IPS-15b (cell line): ENCODE measurements around the gene CEP72.

Experiments
- H3K27me3 ChIP-seq: one replicate; pipeline ENCODE4 v1.6.1; 2013; ENCODE audit warnings: low read length; ENCODE audit not compliant: control insufficient read depth, insufficient read depth
- H3K36me3 ChIP-seq: one replicate; pipeline ENCODE4 v1.6.1; 2013; ENCODE audit warnings: low read length; ENCODE audit not compliant: control insufficient read depth, insufficient read depth
- H3K4me1 ChIP-seq: one replicate; pipeline ENCODE4 v1.6.1; 2013; ENCODE audit warnings: mild to moderate bottlenecking, low read length; ENCODE audit not compliant: control insufficient read depth, insufficient read depth
- H3K4me3 ChIP-seq: one replicate; pipeline ENCODE4 v1.5.1; 2013; ENCODE audit warnings: low read depth, low read length
- H3K9ac ChIP-seq: one replicate; pipeline ENCODE4 v1.6.1; 2013; ENCODE audit warnings: low read depth, mild to moderate bottlenecking, low read length
- H3K9me3 ChIP-seq: one replicate; pipeline ENCODE4 v1.6.1; 2013; ENCODE audit warnings: mild to moderate bottlenecking, low read length; ENCODE audit not compliant: control insufficient read depth, insufficient read depth

CEP72 gene

DNA sequence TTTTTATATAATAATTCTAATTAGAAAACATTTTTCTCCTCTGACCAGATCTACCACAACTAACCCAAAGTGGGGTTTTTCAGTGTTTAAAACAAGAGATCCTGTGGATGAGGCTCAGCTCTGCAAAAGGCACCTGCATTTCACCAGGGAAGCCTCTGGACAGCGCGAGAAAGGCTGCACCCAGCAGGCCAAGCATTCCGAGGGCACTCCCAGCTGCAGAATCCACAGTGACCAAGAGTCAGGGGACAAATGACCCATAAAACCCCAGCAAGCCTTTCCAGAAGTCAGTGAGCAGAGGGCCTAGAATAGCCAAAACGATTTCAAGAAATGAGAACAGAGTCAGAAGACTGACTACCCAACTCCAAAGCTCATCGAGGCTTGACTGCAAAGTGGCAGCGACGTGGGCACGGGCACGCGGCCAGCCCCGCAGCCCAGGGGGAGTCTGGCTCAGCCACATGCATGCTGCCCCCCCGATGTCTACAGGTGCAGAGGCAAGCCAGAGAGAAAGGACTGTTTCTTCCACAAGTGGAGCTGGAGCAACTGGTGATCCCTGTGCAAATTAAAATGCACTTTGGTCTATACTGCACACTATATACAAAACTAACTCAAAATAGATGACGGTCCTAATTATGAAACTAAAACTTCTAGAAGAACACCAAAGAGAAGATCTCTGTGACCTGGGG is 54.8 kb downstream of the CEP72 start:
- Histone ChIP-seq H3K36me3 (peaks cover 32% of the 10 kb centered on the region), H3K27me3 (no peaks in the 10 kb centered on the region), H3K4me3 (no peak overlapping the region), H3K4me1 (peaks cover 2% of the 10 kb centered on the region), H3K9me3 (no peaks in the 10 kb centered on the region), H3K9ac (no peak overlapping the region)

DNA sequence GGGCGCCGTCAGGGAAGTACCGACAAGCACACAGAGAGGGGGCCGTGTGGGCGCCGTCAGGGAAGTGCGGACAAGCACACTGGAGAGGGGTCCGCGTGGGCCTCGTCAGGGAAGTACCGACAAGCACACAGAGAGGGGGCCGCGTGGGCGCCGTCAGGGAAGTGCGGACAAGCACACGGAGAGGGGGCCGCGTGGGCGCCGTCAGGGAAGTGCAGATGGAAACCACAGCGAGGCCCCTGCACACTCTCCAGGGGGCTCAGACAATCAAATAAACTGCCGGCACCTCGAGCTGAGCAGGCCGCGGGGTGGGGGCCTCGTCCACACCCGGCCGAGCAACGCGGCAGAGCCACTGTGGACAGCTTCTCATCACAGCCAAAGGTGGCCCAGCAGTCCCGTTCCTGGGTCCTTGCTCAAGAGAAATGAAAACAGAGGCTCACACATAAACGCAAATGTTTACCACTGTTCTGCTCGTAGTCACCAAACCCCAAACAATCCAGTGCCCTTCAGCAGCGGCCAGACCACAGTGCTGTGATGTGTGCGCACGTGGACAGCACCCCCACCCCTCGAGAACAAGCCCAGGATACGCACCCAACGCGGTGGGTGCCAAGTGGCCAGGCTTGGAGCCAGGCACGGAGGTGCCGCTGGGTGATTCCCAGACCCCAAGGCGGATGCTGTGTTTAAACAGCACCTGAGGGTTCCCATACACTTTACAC is 56.3 kb downstream of the CEP72 start:
- Histone ChIP-seq H3K36me3 (peaks cover 23% of the 10 kb centered on the region), H3K4me1 (peaks cover 4% of the 10 kb centered on the region), H3K4me3 (no peak overlapping the region), H3K27me3 (no peaks in the 10 kb centered on the region), H3K9ac (no peak overlapping the region), H3K9me3 (no peaks in the 10 kb centered on the region)

DNA sequence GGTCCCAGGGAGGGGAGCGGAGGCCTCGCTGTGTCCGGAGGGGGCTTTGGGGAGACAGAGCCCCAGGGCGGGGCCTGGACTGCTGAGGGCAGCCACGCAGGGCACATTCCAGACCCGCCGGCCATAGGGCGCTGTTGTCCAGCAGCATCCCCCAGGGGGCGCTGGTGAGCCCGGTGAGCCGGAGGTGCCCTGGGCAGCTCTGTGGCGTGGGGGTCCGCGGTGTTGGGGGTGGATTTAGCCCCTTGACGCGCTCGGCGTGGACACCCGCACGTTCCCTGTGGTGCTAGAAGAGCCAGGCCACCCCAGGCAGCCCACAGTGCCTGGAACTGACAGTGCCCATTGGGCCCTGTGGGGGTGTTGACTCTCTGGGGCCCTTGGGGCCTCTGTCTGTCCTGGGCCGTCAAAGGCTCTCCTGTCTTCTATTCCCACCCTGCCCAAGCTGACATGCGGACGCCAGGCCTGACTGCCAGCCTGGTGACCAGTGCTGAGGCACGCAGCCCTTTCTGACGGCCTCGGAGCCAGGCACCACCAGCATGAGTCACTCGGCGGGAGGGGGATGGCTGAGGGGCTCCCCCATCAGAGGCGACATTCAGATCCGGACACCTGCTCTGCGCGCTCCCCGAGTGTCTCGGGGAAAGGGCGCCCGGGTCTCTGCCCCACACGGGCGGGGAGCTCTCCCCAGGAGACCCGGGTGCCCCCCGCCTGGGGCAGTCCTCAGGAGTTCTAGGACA is 57.1 kb downstream of the CEP72 start:
- no peak overlapping the region for H3K4me3 ChIP-seq
- peaks cover 4% of the 10 kb centered on the region for H3K4me1 ChIP-seq
- H3K36me3 ChIP-seq = peaks cover 17% of the 10 kb centered on the region
- H3K27me3 ChIP-seq = no peaks in the 10 kb centered on the region
- H3K9ac ChIP-seq = no peak overlapping the region
- no peaks in the 10 kb centered on the region for H3K9me3 ChIP-seq

DNA sequence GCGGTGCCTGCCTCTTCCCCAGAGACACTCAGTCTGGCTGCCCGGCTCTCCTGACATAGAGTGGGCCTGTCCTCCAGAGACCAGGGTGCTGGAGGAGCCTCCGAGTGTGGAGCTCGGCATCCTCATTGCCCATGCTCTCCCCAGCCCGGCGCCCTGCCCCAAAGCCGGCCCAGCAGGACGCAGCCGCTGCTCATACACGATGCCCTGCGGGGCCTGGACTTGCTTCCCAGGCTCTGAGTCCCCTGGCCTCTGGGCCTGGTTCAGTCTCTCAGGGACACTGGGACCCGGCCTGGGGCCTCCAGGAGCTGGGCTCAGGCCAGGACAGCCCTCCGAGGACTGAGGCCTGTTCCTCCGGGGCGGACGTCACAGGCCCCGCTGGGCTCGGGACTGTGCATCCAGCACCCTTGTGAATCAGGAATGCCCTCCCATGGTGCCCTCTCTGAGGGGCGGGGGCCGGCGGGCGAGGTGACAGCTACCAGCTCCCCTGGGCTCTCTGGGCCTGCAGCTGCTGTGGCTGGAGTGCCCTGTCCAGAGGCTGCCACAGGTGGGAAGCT is 57.8 kb downstream of the CEP72 start:
- H3K27me3 ChIP-seq = no peaks in the 10 kb centered on the region
- H3K4me3 ChIP-seq = no peak overlapping the region
- H3K9ac ChIP-seq = no peak overlapping the region
- peaks cover 4% of the 10 kb centered on the region for H3K4me1 ChIP-seq
- H3K36me3 ChIP-seq = peaks cover 11% of the 10 kb centered on the region
- H3K9me3 ChIP-seq = no peaks in the 10 kb centered on the region

DNA sequence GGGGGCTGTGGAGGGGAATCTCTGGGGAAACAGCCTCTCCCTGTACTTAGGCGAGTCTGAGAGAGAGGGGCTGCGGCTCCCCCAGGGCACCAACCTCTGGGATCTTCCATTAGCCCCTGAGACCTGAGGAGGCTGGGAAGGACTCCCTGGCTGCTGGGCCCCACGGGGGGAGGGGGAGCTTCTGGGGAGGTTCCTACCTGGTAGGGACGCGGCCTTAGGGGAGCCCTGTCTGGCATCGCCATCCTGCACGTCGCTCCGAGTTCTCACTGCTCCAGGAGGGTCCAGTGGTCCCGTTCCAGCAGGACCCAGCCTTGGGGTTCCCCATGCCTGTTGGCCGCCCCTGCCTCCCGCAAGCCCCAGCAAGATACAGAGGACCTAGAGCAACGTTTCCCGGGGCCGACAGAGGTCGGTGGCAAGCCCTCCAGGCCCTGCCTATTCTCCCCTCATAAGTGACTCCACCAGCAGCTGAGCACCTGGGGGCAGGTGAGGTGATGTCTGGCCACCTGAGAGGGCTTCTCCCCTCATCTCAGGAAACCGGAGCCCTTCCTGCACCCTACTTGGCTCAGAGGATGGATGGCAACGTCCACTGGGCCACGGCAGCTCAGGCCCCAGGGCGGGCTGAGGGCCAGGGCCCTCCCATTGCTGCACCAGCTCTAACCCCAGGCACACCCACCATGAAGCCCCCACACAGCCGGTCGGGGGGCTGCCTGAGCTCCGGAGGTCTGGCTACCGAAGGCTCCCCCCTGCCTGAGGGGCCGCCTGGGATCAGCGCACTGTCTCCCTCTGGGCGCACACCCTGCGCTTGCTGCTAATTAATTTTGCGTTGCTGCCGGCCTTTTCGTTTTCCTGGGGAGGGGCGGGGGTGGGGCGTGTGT is 58.5 kb downstream of the CEP72 start:
- H3K36me3 ChIP-seq = peaks cover 10% of the 10 kb centered on the region
- H3K4me1 ChIP-seq = peaks cover 4% of the 10 kb centered on the region
- no peaks in the 10 kb centered on the region for H3K9me3 ChIP-seq
- no peak overlapping the region for H3K9ac ChIP-seq
- no peaks in the 10 kb centered on the region for H3K27me3 ChIP-seq
- H3K4me3 ChIP-seq = no peak overlapping the region

DNA sequence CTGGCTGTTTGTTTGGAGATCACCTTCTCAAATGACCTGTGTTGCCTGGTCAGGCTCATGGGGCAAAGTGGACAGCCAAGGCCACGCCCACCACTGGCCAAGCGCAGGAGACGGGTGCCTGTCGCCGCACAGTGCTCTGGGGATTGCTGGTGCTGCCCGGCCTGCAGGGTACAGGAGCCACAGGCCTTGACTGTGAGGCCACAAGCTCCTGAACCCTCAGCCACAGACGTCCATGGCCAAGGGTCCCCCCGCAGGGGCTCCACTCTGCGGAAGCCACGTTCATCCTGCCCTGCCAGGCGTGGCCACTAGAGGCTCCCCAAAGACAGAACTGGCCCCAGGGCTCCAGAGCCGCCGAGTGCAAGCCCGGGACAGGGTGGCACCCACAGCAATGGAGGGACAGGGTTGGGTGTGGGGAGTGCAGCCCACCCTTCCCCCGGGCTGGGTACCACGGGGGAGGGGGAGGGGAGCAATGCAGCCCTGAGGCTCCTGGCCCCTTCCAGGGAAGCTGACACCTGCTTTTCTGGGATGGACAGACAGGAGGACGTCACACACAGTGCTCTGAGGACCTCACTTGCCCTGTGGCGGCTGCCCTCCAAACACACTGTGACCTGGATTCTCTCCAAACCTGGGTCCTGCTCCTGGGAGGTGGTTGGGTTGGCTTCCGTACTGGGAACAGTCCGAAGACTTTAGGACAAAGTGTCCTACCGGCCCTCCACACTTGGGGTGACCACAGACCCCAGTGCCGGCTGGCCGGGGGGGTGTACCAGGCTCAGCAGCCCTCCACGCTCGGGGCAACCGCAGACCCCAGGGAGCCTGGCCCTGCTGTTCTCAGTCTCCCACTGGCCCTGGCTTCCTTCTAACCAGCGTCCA is 59.6 kb downstream of the CEP72 start:
- H3K4me1 ChIP-seq = peaks cover 4% of the 10 kb centered on the region
- H3K9ac ChIP-seq = no peak overlapping the region
- H3K4me3 ChIP-seq = no peak overlapping the region
- peaks cover 7% of the 10 kb centered on the region for H3K36me3 ChIP-seq
- no peaks in the 10 kb centered on the region for H3K27me3 ChIP-seq
- no peaks in the 10 kb centered on the region for H3K9me3 ChIP-seq

DNA sequence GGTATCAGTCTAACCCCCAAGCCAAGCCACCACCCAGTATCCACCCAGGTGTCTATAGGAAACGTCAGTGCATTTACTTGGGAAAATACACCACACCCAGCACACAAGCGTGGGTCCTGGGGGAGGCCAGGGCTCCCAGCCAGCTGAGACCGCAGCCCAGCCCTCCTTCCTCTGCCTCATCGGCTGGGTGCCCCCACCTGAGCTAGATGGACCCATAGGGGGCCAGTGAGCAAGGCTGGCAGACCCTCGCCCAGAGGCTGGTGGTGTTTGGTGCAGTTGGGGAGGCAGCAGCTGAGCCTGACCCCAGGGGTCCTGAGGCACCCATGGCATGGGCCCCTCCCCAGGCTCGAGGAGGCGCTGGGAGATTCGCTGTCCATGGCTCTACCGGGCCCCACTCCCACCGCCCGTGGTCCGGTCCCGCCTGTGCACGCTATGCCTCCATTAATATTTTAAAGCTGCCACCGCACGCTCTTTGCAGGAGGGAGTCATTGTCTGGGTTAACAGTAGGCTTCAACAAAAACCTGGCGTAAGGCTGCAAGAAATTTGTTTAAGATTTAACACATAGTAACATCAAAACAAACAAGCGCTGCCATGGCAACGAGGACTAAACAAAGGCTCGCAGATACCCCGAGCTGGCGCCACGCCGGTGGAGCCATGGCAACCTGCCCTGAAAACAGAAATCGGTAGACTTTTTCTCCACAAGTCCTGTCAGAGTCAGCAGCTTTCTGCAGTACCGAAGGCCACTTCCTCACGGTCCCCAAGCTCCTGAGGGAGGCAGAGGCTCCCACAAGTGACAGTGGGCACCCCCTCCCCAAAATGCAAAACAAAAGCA is 60.4 kb downstream of the CEP72 start:
- no peak overlapping the region for H3K9ac ChIP-seq
- no peaks in the 10 kb centered on the region for H3K9me3 ChIP-seq
- H3K36me3 ChIP-seq = peaks cover 3% of the 10 kb centered on the region
- H3K4me1 ChIP-seq = peaks cover 4% of the 10 kb centered on the region
- H3K27me3 ChIP-seq = no peaks in the 10 kb centered on the region
- H3K4me3 ChIP-seq = no peak overlapping the region

DNA sequence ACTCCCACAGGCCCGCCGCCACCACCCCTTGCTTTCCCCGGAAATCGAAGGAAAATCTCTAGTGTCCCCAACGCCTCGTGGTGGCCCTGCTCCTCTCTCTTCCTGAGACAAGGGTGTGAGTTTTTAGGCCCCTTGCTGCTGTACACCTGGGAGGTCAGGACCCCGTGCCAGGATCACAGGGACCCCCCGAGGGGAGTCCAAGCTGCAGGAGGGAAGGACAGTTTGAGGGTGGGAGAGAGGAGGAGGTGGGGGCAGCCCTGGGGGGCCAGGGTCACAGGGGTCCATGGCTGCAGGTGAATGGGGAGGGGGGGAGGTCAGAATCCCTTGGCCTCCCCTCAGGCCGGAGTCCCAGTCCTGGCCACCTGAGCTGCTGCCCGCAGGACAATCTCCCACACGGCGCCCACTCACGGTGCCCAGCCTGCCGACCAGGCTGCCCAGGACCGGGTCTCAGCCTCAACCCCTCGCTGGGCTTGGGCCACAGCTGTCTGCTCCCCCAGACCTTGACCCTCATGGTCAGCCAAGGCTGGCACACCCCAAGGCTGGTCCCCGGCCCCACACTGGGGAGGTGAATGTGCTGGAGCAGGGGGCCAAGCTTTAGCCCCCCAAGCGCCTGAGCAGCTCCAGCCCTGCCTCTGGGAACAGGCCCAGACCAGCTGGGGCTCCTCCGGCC is 61.2 kb downstream of the CEP72 start:
- H3K9ac ChIP-seq = no peak overlapping the region
- H3K36me3 ChIP-seq = peaks cover 3% of the 10 kb centered on the region
- H3K9me3 ChIP-seq = no peaks in the 10 kb centered on the region
- H3K4me1 ChIP-seq = peaks cover 4% of the 10 kb centered on the region
- no peak overlapping the region for H3K4me3 ChIP-seq
- H3K27me3 ChIP-seq = no peaks in the 10 kb centered on the region

DNA sequence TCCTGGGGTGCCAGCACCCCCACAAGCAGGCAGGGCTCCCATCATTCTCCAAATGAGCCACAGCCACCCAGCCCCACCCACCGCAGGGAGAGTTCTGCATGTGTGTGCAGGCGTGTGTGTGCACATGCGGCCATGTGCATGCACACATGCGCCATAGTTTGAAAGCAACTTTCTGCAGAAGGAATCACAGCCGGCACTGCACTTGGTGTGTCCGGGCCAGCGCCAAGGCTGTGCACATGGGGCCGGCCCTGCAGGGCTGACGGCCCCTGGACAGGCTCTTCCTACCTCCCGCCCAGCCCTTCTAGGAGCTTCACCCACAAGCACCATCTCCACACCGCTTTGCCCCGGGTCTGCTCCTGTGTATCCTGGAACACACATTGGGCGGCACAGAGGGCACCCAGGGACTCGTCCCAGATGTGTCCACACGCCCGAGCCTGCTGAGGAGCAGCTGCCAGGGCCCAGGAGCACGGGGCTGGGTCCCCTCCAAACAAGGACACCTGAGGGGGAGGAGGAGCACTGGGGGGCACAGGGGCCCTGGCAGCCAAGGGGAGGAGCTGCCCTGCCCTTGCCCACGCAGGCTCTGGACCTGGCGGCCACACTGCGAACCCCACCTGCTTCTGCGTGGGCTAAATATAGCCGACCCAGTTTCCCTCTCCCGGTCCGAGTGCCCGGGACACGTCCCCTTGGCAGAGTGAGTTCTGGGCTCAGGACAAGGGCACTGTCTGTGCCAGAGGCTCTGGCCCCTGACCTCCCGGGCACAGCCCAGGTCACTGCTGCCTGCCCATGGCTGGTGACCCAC is 61.9 kb downstream of the CEP72 start:
- Histone ChIP-seq H3K27me3 (no peaks in the 10 kb centered on the region), H3K4me3 (no peak overlapping the region), H3K9me3 (no peaks in the 10 kb centered on the region), H3K36me3 (no peaks in the 10 kb centered on the region), H3K9ac (no peak overlapping the region), H3K4me1 (peaks cover 2% of the 10 kb centered on the region)
